IPS-20b (cell line): ENCODE results near the gene SYT9.

Source experiments
- H3K27ac ChIP-seq: one replicate; pipeline ENCODE4 v1.5.1; 2013; ENCODE audit warnings: low read length
- H3K27me3 ChIP-seq: 2 replicates; pipeline ENCODE4 v1.6.1; 2013; ENCODE audit warnings: mild to moderate bottlenecking, low read length, inconsistent platforms; ENCODE audit not compliant: insufficient read depth
- H3K36me3 ChIP-seq: 2 replicates; pipeline ENCODE4 v1.6.1; 2013; ENCODE audit warnings: low read depth, mild to moderate bottlenecking, inconsistent platforms, low read length, moderate library complexity; ENCODE audit not compliant: insufficient read depth
- H3K4me1 ChIP-seq: 2 replicates; pipeline ENCODE4 v1.6.1; 2013; ENCODE audit warnings: mild to moderate bottlenecking, control low read depth, inconsistent platforms, low read length, moderate library complexity; ENCODE audit not compliant: insufficient read depth
- H3K4me3 ChIP-seq: 2 replicates; pipeline ENCODE4 v1.5.1; 2013; ENCODE audit warnings: mild to moderate bottlenecking, low read length, inconsistent platforms
- H3K9ac ChIP-seq: 2 replicates; pipeline ENCODE4 v1.6.1; 2013; ENCODE audit warnings: low read depth, mild to moderate bottlenecking, inconsistent platforms, low read length, moderate library complexity
- H3K9me3 ChIP-seq: 2 replicates; pipeline ENCODE4 v1.6.1; 2013; ENCODE audit warnings: mild to moderate bottlenecking, low read depth, low read length, inconsistent platforms; ENCODE audit not compliant: insufficient read depth

Gene SYT9, protein sequence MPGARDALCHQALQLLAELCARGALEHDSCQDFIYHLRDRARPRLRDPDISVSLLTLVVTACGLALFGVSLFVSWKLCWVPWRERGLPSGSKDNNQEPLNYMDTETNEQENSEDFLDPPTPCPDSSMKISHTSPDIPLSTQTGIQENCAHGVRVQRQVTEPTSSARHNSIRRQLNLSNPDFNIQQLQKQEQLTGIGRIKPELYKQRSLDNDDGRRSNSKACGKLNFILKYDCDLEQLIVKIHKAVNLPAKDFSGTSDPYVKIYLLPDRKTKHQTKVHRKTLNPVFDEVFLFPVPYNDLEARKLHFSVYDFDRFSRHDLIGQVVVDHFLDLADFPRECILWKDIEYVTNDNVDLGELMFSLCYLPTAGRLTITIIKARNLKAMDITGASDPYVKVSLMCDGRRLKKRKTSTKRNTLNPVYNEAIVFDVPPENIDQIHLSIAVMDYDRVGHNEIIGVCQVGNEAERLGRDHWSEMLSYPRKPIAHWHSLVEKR

DNA sequence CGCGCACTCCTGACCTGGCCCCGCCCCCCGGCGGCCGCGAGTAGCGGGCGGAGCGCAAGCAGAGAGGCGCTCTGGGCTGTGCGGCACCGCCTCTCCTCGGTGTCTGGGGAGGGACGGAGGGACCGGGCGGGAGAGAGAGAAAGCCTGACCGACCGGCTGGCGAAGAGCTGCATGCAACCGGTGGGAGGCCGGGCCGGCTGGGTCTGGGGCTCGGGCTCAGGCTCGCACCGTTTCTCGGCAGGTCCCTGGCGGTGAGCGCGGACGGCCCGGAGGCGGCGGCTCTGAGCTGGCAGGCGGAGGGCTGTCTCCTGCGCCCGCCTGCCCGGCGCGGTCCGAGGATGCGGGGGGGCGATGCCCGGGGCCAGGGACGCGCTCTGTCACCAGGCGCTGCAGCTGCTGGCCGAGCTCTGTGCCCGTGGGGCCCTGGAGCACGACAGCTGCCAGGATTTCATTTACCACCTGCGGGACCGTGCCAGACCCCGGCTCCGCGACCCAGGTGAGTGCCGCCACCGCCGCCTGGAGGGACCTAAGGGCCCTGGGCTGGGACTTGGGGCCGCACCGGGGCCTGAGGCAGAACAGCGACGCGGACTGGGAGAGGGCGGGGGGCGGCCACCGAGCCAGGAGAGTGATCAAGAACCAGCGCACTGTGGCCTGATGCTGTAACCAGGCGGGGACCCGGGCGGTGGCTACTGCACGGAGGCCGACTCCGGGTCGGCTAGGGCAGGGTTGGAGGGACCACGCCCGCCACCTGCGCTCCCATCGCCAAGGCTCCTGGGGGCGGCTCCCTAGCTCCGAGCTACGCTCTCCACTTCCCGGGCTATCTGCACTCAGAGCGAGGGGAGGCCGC lies at the start of gene SYT9:
Gene SYT9, plus strand, starts transcription at position 69 of the 847 bp plus-strand sequence. Its CDS starts 283 bp downstream, at position 352.
- H3K4me3 ChIP-seq = peak within 1 kb of the TSS; percentile 84
- peak within 1 kb of the TSS; percentile 54; the same call in 1 of the 2 replicates for H3K9ac ChIP-seq
- H3K9me3 ChIP-seq = no peaks in the 10 kb centered on the region
- no peak within 1 kb of the TSS for H3K27ac ChIP-seq
- no peaks in the 10 kb centered on the region for H3K36me3 ChIP-seq
- H3K27me3 ChIP-seq = peaks cover 81% of the 10 kb centered on the region
- no peaks in the 10 kb centered on the region for H3K4me1 ChIP-seq

DNA sequence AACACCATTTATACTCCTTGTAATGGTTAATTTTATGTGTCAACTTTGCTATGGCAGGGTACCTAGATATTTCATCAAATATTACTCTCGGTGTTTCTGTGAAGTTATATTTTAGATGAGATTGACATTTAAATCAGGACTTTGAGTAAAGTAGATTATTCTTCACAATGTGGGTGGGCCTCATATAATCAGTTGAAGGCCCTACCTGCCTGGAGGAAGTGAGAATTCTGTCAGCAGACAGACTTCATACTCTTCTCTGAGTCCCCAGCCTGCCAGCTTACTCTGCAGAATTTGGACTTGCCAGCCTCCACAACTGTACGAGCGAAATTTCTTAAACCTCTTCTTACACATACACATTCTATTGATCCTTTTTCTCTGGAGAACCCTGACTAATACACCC lies 49.3 kb upstream of the SYT9 start:
- no peak overlapping the region for H3K27ac ChIP-seq
- H3K4me3 ChIP-seq = no peak overlapping the region
- H3K36me3 ChIP-seq = no peaks in the 10 kb centered on the region
- H3K27me3 ChIP-seq = no peaks in the 10 kb centered on the region
- H3K9me3 ChIP-seq = no peaks in the 10 kb centered on the region
- H3K4me1 ChIP-seq = no peaks in the 10 kb centered on the region
- H3K9ac ChIP-seq = no peak overlapping the region

DNA sequence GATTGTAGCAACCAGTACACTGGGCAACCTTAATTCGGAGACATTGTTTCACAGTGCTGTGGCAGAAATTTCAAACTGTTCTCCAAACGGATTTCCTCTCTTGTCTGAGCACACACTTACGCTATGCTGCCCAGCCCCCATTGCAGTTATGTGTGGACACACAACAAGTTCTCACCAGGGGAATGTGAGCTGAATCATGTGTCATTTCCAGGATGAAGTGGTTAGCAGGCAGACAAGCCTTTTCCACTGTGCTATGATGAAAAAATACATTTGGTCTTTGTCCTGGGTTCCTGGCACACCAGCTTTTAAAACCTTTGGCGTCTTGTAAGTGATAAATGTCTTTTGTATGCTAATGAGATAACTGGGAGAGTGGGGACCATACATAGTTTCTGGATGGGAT lies 46.9 kb upstream of the SYT9 start:
- H3K27me3 ChIP-seq = no peaks in the 10 kb centered on the region
- no peaks in the 10 kb centered on the region for H3K9me3 ChIP-seq
- no peaks in the 10 kb centered on the region for H3K36me3 ChIP-seq
- H3K4me1 ChIP-seq = no peaks in the 10 kb centered on the region
- no peak overlapping the region for H3K4me3 ChIP-seq
- no peak overlapping the region for H3K27ac ChIP-seq
- H3K9ac ChIP-seq = no peak overlapping the region

DNA sequence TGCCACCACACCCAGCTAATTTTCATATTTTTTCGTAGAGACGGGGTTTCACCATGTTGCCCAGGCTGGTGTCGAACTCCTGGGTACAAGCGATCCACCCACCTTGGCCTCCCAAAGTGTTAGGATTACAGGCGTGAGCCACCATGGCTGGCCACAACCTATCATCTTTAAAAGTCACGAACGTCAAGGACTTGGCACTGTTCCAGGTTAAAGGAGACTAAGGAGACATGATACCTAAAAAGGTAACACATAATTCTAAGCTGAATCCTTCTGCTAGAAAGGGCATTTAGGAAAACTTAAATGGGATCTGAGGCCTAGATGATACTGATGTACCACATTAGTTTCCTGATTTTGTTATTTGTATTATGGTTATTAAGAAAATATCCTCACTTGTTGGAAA lies 43.3 kb upstream of the SYT9 start:
- no peaks in the 10 kb centered on the region for H3K4me1 ChIP-seq
- no peaks in the 10 kb centered on the region for H3K27me3 ChIP-seq
- no peak overlapping the region for H3K9ac ChIP-seq
- no peaks in the 10 kb centered on the region for H3K36me3 ChIP-seq
- no peak overlapping the region for H3K4me3 ChIP-seq
- no peaks in the 10 kb centered on the region for H3K9me3 ChIP-seq
- no peak overlapping the region for H3K27ac ChIP-seq

DNA sequence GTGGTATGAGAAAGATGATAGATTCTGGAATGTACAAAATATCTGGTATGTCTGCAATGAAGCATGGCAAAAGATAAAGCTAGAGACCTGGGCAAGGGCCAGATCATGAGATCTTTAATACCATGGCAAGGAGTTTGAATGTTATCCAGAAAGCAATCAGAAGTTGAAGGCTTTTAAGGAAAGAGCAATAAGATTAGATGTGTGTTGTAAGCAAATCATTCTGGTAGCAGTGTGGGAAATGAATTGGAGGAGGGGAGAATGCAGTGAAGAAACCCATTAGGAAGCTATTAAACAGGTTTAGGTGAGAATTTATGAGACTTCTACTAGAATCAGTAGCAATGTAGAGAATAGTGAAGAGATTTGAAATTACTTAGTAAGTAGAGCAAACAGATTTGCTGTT lies 32.2 kb upstream of the SYT9 start:
- Histone ChIP-seq H3K36me3 (no peaks in the 10 kb centered on the region), H3K9ac (no peak overlapping the region), H3K9me3 (no peaks in the 10 kb centered on the region), H3K4me1 (0 out of 2 replicates have a peak, but pooled peaks cover 3% of the 10 kb centered on the region), H3K27me3 (no peaks in the 10 kb centered on the region; the same call in 1 of the 2 replicates), H3K27ac (no peak overlapping the region), H3K4me3 (no peak overlapping the region)

DNA sequence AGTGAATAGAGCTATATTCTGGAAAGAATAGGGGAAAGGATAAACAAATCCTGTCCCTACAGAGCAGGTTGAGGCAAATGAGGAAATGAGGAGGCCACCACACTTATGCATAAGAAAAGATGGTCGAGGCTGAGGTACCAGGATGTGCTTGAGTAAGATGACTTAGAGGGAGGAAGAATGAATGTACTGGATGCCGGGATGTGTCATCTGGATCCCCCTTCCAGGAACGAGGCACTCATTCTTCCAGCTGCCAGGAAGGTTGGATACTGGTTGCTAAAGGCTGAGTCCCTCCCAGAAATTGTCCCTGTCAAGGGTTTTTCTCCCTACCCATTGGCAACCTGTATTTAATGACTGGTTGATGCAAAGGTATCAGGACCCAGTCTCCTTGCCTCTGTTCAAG lies 31.1 kb upstream of the SYT9 start:
- no peak overlapping the region for H3K4me3 ChIP-seq
- 0 out of 2 replicates have a peak, but pooled peaks cover 3% of the 10 kb centered on the region for H3K4me1 ChIP-seq
- H3K9me3 ChIP-seq = no peaks in the 10 kb centered on the region
- H3K9ac ChIP-seq = no peak overlapping the region
- H3K36me3 ChIP-seq = no peaks in the 10 kb centered on the region
- H3K27me3 ChIP-seq = no peaks in the 10 kb centered on the region; the same call in 1 of the 2 replicates
- H3K27ac ChIP-seq = no peak overlapping the region

DNA sequence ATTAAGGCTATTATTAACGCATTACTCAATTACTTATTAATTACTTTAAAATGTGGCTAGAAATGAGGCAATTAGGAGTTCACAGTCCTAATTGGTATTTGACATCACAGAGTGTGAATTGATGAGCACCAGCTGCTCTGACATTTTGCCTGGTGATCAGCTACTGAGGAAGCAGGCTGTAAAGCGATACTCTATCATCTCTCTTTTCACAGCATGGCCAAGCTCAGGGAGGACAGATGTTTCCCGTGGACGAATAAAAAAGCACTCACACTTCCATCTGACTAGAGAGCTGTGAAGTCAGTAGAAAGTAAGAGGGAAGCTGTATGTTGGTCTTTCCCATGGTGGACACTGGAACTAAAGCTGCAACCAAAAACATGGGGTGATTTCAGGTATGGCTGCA lies 29.1 kb upstream of the SYT9 start:
- Histone ChIP-seq H3K4me3 (no peak overlapping the region), H3K36me3 (no peaks in the 10 kb centered on the region), H3K9ac (no peak overlapping the region), H3K27me3 (no peaks in the 10 kb centered on the region; the same call in 1 of the 2 replicates), H3K27ac (no peak overlapping the region), H3K4me1 (0 out of 2 replicates have a peak, but pooled peaks cover 3% of the 10 kb centered on the region), H3K9me3 (no peaks in the 10 kb centered on the region)

DNA sequence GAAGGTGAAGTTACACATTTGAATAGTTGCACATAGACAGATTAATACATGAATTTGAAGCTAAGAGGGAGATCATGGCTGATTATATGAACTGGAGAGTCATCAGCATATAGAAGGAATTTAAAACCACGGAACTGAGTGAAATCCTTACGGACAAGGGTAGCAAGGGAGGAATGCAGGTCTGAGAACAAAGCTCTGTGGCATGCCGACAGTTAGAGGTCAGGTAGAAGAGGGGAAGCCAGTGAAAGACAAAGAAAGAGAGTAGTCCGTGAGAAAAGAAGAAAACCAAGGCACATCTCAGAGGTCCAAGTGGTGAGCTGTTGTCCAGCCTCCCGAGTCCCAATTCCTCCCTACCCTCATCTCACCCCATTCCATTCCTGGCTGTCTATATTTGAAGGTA lies 11.8 kb upstream of the SYT9 start:
- Histone ChIP-seq H3K9me3 (no peaks in the 10 kb centered on the region), H3K27me3 (no peaks in the 10 kb centered on the region), H3K4me1 (peaks cover 6% of the 10 kb centered on the region; the same call in 1 of the 2 replicates), H3K36me3 (no peaks in the 10 kb centered on the region), H3K27ac (no peak overlapping the region), H3K9ac (no peak overlapping the region), H3K4me3 (no peak overlapping the region)

DNA sequence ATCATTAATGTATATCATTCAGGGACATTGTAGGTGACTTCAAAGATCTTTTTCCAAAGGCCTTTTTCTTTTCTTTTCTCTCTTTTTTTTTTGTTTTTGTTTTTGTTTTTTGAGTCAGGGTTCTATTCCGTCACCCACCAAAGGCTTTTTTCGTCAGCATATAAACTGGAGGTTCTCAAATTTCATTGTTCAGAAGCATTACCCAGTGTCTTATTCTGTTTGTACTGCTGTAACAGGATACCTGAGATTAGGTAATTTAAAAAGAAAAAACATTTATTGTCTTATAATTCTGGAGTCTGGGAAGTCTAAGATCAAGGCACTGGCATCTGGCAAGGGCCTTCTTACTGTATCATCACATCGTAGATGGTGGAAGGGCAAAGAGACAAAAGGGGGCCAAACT lies 6.4 kb upstream of the SYT9 start:
- H3K36me3 ChIP-seq = no peaks in the 10 kb centered on the region
- no peak overlapping the region for H3K9ac ChIP-seq
- H3K4me3 ChIP-seq = no peak overlapping the region
- H3K9me3 ChIP-seq = no peaks in the 10 kb centered on the region
- no peak overlapping the region for H3K27ac ChIP-seq
- peaks cover 15% of the 10 kb centered on the region for H3K27me3 ChIP-seq
- peaks cover 2% of the 10 kb centered on the region; the same call in 1 of the 2 replicates for H3K4me1 ChIP-seq

DNA sequence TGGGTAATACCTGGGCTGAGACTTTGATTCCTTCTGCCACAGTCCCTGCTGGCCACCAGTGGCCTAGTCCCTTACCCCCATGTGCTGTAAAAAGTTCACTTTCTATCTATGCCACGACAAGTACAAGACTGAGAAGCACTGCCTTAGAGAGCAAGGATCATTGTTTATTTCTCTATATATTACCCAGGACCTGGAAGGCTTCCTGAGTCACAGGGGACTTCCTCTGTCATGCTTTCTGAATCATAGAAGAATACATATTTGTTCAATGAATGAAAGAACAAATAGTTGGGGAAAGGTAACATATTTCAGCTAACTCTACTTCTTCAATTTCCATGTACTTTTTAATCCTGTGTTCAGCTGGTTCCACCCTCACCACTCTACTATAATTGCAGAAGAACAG lies 5.5 kb upstream of the SYT9 start:
- Histone ChIP-seq H3K4me1 (no peaks in the 10 kb centered on the region), H3K36me3 (no peaks in the 10 kb centered on the region), H3K4me3 (no peak overlapping the region), H3K27me3 (peaks cover 24% of the 10 kb centered on the region), H3K27ac (no peak overlapping the region), H3K9ac (no peak overlapping the region), H3K9me3 (no peaks in the 10 kb centered on the region)

DNA sequence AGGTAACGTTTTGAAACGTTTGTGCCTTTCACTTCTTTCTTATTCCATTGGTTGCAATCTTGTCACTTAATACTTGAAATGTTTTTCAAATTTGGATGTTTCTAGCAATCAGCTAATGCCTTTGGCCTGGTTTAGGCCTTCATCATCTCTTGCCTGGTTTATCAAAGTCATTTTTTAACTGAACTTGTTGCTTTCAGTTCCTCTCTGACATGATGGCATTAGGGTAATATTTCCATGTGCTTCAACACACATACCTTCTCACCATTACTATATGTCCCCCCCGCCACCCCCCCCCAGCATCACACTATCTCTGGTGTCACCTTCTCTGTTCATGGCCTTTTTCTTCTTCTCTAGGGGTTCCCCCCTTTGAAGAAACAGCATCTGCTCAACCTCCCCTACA lies 1.5 kb upstream of the SYT9 start:
- no peaks in the 10 kb centered on the region for H3K36me3 ChIP-seq
- H3K27ac ChIP-seq = no peak overlapping the region
- H3K4me1 ChIP-seq = no peaks in the 10 kb centered on the region
- no peak overlapping the region for H3K9ac ChIP-seq
- H3K27me3 ChIP-seq = peaks cover 63% of the 10 kb centered on the region
- H3K4me3 ChIP-seq = no peak overlapping the region
- H3K9me3 ChIP-seq = no peaks in the 10 kb centered on the region
